A673 (cell line): ENCODE data around the gene CYP2J2.

ENCODE experiments used
- CTCF ChIP-seq: fragments of 300-800, 200-600 bp; sonication (generic); conservative IDR thresholded peaks from 2 replicates; pipeline ENCODE4 v1.5.1; 2017; ENCODE audit warnings: low read depth, mild to moderate bottlenecking, antibody characterized with exemption, low read length, moderate library complexity, mixed read lengths
- EZH2 ChIP-seq: fragments of 200-600 bp; sonication (generic); IDR thresholded peaks from 2 replicates; pipeline ENCODE4 v1.6.1; 2017; ENCODE audit warnings: borderline replicate concordance, low read depth, mild to moderate bottlenecking, mixed read lengths, antibody characterized with exemption, low read length; ENCODE audit not compliant: poor library complexity, severe bottlenecking

GRCh38 chr1:59845091-59845490 is 81.5 kb downstream of the CYP2J2 start:
- TF ChIP-seq CTCF (no peak), EZH2 (no peak)
